GM18526 (cell line): Measurements from ENCODE around the gene RSRP1.

ENCODE experiments used
- POLR2A ChIP-seq: IDR thresholded peaks from 3 replicates; pipeline ENCODE4 v1.6.1; 2011; ENCODE audit not compliant: insufficient read length; ENCODE audit errors: extremely low read depth

The RSRP1 gene

DNA sequence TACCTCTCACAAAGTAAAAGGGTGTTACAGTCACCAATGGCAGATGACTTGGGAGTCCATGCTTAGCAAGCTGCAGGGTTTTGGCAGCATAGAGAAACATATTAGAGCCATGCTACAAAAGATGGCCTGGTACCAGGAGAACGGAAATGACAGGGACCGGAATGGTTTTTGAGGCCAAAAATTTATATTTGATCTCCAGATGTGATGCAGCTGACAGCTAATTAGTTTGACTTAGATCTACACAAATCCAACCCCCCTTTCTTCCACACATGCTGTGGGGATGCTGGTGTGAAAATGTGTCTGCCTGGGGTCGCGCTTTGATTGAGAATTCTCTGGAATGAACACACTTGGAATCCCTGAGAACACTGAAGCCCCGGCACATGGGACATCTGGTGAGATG, 41.5 kb downstream of the RSRP1 start:
- TF ChIP-seq POLR2A: no peak

DNA sequence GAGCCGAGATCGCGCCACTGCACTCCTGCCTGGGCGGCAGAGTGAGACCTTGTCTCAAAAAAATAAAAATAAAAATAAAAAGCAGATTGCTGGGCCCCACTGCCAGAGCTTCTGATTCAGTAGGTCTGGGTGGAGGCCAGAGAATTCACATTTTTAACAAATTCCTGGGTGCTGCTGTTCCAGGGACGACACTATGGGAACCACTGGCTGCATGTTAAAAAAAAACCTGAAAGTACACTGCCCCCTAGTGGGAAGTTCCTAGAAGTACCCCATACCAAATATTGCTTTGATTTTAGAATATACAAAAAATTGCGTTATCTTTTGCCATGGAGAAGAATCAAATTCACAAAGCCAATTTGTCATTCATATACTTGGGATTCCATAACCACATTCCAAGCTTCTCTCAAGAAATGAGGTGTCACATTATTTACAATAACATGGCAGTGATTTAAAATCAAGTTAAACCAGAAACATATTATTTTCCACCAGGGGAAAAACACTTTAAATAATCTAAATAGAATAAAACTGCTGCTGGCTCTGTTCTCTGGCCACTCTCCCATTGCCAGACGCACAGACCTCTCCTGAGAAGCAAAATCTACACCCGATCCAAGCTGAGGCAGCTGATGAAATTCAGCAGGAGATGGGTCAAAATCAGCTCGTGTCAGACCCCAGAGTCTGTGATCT, 42.3 kb downstream of the RSRP1 start:
- no peak for TF ChIP-seq POLR2A

DNA sequence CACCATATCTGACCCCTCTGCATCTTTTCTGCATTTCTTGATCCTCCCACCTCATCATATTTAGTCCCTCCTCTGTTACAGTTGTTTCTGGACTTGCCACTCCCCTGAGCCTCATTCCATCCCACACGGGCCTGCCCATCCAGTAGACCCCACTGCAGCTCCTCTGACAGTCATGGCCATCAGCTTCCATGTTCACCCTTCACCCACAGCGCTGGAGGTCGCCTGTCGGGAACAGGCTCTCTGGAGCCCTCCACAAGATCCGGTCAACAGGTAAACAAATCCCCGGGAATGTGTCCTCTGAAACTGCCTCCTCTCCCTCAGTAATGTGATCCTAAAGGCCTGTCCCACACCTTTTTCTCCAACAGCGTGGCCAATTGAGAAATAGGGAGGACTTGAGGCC, 46.2 kb downstream of the RSRP1 start:
- TF ChIP-seq POLR2A: no peak

DNA sequence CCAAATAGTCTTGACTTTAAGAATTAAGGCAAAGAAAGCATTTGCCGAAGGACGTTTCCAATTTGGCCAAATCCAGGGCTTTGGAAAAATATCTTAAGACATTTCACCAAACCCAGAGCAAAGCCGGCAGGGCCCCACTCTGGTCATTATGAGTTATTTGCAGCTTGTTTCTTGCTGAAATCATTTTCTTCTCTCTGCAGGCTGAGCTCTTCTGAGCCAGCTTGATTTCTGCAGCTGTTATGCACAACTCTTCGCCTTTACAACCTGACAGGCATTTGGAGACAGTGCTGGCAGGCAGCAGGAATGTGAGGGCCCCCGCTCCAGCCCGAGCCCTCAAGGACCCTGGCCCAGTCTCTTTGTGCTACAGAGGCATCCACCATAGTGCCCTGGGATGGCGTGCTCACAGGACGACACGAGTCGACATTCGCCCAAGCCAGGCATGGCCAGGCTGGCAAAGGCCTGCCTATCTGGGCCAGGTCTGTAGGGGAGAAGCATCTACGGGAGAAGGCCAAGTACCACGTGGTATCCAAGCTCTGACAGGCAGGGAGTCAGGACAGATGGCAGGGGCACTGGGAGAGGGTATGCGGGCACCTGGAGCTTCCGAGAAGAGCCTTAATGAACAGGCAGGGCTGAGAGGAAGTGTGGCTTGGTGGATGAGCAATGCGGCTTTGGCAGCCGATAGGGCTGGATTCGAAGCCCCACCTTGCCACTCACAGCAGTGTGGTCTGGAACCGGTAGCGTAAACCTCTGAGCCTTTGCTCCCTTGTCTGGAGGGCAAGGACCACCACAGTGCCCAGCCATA, 47.2 kb downstream of the RSRP1 start:
- TF ChIP-seq POLR2A: no peak

DNA sequence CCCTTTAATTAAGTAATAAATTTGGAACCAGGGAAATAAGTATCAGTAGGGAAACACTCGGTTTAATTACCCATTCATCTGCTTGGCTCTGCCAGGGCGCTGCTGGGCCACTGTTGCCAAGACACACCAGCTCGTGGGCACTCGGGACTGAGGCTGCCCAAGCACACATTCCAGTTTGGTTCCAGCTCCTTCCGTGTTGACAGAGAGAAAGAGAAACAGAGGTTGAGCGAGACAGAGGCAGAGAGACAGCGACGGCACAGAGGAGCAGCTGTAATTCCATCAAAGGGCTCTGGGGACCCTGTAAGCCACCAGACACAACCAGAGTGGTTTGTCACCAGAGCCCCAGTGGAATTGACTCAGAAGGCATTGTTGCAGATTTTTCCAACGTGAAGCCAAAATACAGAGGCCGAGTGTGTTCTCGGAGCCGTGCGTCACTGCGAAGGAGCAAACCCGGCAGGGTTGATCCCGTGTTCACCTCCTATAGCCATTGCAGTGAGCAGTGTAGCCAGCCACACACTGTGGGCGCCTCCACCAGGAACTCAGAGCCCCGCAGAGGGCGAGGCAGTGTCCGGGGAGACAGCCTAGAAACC, 48.5 kb downstream of the RSRP1 start:
- no peak for TF ChIP-seq POLR2A

DNA sequence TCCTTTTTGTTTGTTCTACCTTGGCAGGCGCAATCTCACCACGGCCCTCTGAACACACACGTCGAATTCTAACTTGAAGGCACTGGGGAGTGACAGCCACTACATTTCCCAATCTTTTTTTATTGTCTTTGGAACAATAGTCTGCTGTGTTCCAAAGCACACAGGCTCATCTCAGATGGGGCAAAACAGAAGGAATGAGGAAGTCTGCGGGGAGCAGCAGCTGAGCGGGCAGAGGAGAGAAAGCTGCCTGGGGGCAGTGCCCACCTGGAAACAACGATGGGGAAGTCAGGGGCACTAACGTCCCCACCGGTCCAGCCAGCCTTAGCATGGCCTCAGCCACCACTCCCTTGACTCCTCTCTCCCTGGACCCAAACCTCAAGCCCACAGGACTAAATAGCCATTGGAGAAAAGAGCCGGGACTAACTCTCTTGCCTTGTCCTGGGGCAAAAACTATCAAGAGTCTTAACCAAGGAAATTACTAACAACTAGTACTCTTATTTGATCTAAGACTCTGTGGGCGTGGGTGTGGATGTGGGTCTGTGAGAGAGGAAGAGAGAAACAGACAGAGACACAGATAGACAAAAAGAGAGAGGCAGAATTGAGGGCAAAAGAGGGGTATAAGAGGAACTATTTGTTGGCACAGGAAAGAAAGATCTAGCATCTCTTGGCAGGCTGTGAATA, 49.1 kb downstream of the RSRP1 start:
- no peak for TF ChIP-seq POLR2A

DNA sequence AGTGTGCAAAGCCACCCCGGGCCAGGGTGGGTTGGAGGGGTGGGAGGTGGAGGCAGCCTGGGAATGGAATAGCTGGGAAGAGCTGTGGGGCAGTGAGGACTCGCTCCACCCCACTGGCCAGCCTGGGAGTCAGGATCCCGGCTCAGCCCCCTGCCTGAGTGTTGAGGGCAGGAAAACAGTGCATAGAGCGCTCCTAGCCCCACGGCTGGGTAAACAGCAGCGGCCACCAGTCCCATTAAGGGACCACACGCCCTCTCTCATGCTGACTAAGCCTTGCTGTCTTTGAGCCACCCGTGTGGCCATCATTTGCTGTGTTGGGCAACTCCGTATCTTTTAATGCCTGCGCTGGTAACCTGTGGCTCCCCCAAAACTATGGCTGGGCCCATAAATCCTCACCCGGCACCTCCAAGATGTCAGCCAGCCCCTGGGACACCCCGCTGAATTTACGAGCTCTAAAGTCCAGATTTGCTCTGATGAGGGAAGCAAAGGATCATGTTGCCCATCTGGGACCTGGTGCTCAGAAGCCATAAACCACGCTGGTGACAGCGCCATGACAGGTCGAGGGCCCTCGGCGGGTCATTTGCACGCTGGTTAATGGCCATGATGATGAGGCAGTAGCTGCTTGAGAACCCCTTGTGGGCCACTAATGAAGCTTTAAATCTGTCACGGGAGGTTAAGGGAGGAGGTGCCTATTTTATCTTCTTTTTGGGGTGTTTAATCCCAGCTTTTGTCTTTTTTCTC, 49.8 kb downstream of the RSRP1 start:
- no peak for TF ChIP-seq POLR2A

DNA sequence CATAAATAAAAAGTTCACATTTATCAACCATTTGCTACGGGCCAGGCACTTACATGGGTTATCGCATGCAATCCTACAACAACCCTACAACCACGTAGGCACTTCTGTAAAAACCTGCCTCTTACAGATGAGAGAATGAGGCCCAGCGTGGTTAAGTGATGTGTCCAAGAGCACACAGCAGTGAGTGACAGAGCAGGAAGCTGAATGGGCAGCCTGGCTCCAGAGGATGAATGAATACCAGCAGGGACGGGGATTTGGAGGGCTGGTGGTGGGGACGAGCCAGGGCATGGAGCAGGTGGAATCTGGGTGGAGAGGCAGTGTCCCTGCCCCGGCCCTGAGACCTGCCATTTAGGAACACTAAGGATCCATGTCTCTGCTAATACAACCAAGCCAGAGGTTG, 50.4 kb downstream of the RSRP1 start:
- TF ChIP-seq POLR2A: no peak

DNA sequence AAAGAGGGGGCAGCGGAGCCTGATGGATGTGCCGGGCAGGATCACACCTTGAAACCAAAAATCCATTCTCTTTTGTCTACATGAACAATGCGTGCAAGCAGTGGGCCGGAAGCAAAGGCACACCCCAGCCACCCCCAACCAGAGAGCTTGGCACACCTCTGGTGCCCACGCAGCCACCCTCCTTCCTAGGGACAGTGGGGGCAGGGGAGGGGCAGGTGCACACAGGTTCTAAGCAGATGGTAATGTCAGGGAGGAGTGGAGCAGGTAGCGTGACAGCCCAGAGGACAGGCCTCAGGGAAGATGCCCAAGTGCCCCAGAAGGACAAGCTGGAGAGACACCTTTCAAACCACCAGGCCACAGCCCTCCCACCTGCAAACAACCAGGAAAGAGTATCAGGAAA, 51.4 kb downstream of the RSRP1 start:
- no peak for TF ChIP-seq POLR2A

DNA sequence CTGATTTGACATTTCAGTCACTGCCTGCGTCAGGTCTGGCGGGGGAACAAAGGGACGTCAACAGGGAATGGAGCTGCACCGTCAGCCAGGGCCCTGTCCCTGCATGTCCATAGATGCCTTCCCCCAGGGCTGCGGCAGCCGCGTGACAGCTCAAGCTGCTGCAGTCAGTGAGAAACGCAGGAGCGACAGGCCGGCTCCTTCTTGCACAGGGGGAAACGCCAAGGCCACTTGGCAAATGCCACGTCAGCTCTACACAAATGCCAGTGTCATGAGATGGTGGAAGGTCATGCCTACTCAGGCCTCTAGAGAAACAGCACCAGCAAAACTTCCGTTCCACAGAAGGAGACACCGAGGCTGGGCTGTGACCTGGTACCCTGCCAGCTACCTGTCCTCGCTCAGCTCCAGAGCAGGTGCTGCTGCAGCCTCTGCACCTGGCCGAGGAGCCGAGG, 52.7 kb downstream of the RSRP1 start:
- TF ChIP-seq POLR2A: no peak

DNA sequence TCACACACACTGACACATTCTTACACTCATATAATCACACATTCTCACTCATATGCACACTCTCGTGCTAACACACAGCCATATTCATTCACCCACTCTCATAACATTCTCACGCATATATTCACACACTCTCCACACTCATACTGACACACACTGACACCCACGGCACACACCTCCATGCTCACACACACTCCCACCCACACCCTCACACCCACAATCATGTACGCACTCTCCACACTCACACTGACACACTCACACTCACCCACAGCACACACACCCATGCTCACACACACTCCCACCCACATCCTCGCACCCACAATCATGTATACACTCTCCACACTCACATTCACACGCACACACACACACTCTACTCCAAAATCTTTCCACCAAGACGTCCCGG, 53.2 kb downstream of the RSRP1 start:
- no peak for TF ChIP-seq POLR2A

DNA sequence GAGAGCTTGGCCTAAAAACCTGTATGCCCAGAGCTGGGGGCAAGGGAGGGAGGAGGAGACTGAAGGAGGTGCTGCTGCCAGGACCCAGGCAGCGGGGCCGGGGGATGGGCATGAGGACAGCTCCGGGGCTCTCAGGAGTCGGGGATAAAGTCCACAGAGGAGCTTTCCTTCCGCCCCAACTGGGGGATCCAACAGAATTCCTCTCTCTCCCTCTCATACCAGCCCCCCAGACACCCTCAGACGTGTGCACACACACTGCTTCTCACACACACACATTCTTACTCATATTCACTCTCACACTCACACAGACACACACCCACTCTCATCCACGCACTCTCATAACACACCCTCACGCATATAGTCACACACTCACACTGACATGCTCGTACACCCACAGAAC, 54.0 kb downstream of the RSRP1 start:
- no peak for TF ChIP-seq POLR2A
